Endometrial microvascular endothelial cells (primary cell): ENCODE results near the gene NECAB2. TPM values are rescaled to one million over a fixed set of nuclear protein-coding genes. Genes with fewer than 3 reads are reported as not detected.

Experiments used
- in situ Hi-C: cut with HindIII; loops from 2 replicates; pipeline ENCODE4 v1.10.0; 2017; ENCODE audit warnings: low sequenced_read_pairs, low pct_unique_long_range_greater_than_20kb; ENCODE audit errors: inconsistent ontology term
- total RNA-seq: library from RNA; depleted of rRNA; stranded (reverse); fragments of >200 nt; gene quantifications from one replicate; pipeline ENCODE4 v1.2.3, GENCODE V29; 2015; ENCODE audit errors: inconsistent ontology term

NECAB2 gene
- total RNA-seq, 1 donor from 2014 or later = not detected

DNA sequence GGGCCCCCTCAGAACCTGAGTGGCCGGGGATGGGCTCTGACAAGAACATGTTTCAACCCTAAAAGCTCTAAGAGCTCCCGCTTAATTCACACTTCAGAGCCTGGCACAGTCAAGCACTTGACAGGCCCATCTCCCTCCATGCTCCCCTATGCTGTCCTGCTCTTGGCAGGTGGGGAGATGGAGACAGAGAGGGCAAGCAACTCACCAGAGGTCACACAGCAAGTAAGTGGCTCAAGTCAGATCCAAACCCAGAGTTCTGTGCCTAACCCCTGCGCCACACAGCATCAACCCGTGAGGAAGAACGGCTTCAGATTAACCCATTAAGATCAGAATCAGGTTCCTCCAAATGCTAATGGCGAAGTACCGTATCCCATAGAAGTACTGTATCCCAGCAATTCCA is 36.4 kb downstream of the NECAB2 start:
- in situ Hi-C loops = no loop called here

DNA sequence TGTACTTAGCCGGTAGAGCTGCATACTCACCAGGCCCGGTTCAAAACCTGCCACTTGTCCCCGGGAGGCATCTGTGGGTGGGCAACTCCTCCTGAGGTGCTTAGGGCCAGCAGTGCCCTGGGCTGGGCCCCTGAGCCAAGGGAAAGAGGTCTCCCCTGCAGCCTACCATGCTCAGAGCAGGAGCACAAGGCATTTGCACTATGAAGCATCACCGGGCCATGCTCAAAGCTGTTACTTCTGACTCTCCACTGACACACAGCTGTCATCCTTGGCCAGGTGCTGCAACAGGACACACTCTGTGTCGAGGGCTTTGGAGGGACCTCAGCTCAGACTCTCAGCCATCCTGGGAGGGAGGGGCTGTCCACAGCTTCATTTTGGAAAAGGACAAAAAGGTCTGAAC is 37.3 kb downstream of the NECAB2 start:
- in situ Hi-C loops = no loop called here

DNA sequence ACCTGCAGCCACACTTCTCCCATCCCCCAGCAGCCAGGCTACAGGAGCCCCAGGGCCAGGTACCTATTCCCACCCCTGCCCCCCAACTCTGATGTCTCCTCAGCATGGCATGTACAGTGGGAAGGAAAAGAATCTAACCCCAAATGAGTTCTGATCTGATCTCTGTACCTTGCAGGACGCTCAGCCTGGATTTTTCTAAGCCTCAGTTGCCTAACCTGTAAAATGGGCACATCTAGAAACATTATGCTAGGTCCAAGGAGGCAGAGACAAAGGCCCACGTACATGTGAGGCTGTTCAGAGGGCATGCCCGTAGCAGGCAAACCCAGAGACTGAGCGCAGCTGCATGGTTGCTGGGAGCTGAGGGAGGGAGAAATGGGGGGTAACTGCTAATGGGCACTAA is 39.5 kb downstream of the NECAB2 start:
- in situ Hi-C loops = no loop called here

- in situ Hi-C loops = no loop called here
These were observed 39.9 kb downstream of the NECAB2 start for GRCh38 chr16:84007965-84008364.

DNA sequence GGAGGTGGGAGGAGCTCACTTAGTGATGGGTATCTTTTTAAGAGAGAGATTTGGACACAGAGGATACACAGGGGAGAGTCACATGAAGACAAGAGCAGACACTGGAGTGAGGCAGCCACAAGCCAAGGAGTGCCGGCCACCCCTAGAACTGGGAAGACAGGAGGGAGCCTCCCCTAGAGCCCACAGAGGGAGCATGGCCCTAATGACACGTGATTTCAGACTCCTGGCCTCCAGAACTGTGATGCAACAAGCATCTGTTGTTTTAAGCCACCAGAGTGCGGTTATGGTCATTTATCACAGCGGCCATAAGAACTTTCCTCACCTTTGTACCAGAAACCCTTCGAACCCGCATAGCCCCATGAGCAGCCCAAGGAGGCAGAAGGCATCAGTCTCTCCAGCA is 41.2 kb downstream of the NECAB2 start:
- in situ Hi-C loops = no loop called here

- in situ Hi-C loops = no loop called here
These were observed 45.9 kb downstream of the NECAB2 start for GRCh38 chr16:84013787-84014569.

DNA sequence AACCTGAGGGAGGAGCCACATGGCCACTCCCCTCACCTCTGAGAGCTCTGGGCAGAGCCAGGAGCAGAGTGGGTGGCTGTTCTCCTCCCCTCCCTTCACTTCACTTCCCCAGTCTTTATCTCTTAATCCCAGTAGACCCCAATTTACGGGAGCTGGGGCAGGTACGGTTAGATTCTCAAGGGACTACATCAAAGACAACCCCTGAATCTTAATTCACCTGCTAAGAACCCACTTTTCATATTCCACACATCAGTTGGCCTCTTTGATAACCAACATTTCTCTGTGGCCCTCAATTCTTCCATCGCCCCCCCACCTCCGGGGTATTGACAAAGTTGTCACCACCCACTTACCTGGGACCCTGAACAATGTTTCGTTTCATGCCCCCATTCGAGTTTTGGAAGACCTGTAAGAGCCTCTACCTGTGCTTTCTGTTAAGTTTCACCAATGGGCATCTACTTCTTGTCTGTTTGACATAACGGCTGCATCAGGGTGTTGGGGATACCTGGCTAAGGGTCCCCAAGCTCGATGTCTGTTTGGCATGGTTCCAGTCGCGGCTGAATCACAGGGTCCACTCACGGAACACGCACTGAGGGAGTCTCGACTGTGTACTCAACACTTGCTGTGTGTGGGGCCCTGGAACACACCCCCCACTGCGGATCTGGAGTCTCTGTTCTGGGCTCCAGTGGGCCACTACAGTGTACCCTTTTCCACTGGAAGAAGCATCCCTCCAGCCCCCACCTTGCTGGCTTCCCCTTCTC is 46.7 kb downstream of the NECAB2 start:
- in situ Hi-C loops = no loop called here

DNA sequence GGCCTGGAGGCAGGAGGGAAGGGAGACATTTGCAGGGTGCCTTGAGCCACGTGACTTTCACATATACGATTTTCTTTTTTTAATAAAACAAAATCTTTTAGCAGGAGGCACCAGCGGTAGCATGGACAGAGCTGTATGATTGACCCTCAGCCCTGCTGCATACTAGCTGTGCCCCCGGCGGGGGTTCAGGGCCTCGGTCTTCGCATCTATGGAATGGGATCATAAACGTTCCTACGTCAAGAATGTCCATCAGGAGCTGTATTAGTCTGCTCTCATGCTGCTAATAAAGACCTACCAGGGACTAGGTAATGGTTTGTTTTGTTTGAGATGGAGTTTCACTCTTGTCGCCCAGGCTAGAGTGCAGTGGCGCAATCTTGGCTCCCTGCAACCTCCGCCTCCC is 47.4 kb downstream of the NECAB2 start:
- in situ Hi-C loops = no loop called here

DNA sequence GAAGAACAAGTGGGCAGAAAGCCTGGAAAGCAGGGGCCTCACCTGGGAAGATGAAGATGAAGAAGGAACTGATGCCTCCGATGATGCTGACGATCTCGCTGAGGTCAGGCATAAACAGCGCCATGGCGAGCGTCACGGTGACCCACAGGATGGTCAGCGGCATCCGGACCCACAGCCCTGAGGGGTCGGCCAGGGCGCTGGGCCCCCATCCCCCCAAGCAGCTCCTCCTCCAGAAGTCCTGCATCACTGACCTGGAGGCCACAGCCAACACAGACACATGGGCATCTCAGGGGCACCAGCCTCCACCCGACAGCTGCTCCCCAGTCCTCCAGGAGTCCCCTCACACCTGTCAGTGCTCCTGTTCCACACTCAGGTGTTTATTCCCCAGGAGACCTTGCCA is 48.4 kb downstream of the NECAB2 start:
- in situ Hi-C loops = no loop called here

- in situ Hi-C loops = no loop called here
These were observed 50.7 kb downstream of the NECAB2 start for GRCh38 chr16:84018710-84019109.

- in situ Hi-C loops = no loop called here
These were observed 52.3 kb downstream of the NECAB2 start for GRCh38 chr16:84020353-84020752.

DNA sequence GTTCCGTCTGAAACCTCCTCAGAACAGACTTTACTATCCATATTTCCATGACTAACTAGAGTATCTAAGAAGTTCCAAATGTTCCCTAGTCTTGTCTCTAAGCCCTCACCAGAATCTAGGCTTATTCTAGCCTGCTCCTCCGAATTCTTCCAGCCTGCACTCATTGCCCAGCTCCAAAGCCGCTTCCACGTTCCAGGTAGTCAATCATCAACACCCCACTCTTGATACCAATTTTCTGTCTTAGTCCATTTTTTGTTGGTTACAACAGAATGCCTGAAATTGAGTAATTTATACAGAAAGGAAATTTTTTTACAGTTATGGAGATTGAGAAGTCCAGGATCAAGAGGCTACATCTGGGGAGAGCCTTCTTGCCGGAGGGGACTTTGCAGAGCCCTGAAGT is 53.4 kb downstream of the NECAB2 start:
- in situ Hi-C loops = no loop called here

DNA sequence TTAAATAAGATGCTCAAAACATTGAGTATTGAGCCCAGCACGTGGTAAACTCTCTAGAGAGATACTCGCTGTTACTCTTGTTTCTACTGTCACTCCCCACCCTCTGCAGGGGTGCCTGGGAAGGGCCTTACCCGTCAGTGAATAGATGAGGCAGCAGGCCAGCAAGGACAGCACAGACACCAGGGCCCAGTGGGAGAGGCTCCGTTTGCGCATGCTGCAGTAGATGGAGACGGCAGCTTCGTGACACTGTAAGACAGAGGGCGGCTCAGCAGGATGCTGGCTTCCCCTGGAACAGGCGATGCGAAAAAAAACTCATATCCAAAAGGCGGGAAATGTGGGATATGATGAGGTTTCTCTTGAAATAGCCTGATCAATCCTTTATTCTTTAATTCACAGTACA is 54.6 kb downstream of the NECAB2 start:
- in situ Hi-C loops = no loop called here

DNA sequence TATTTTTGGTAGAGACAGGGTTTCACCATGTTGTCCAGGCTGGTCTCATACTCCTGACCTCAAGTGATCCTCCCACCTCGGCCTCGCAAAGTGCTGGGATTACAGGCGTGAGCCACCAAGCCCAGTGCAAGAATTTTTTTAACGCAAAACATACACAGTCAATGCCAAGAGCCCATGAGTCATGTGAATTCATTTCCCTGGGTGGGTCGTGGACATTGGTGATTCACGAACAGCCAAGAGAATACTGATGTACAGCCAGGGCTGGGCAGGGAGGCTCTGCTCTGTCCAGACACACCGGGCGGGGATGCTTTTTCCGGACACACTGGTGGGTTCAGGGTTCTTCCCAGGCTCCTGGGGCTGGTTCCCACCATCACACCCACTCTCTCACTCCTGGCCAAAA is 56.8 kb downstream of the NECAB2 start:
- in situ Hi-C loops = no loop called here

DNA sequence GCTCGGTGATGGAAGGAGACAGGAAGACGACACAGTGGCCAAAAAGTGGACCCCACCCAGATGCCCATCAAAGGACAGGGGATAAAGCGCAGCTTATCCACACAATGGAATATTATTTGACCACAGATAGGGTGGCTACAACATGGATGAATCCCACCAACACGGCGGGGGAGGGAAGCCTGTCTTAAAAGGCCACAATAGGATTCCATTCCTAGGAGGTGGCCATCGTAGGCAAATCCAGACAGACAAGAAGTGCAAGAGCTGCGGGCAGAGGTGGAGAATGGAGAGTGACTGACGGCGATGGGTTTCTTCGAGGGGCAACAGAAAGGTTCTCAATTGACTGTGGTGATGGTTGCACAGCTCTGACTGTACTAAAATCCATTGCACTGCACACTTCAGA is 58.6 kb downstream of the NECAB2 start:
- in situ Hi-C loops = no loop called here

DNA sequence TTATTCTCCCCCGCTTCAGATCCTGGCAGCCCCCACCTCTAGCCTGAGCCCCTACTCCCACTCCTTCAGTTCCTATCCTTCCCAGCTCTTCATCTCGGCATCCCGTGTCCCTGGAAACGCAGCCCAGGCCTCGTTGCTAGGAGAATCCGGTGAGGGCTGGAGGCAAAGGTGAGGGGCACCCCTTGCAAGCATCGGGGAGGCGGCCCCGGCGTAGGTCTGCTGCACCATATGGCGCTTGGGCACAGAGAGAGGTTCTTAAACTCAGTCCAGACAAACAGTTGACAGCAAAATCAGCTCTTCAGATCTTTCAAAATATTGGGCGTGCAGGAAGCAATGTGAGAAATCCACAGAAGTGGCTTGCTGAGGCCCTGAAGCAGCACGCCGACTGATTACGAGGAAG is 59.6 kb downstream of the NECAB2 start:
- in situ Hi-C loops = no loop called here

- in situ Hi-C loops = no loop called here
These were observed 61.4 kb downstream of the NECAB2 start for GRCh38 chr16:84029297-84030047.

DNA sequence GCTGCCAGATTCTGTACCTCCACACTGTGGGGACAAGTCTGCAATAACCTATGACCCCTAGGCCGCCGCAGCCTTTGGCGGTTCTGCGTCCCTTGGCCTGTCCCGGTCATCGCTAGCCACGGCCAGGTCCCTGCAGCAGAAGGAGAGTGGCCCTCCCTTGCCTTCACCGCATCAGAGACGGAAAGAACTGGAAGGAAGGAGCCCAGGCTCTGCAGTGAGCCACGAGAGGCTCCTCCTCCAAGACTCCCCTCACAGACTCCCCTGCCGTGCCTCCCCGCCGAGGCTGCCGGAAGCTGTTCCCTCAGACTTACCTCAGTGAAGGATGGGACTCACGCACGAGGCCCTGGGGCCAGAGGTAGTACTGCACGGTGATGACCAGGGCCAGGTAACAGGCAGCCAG is 63.5 kb downstream of the NECAB2 start:
- in situ Hi-C loops = no loop called here

- in situ Hi-C loops = no loop called here
These were observed 64.6 kb downstream of the NECAB2 start for GRCh38 chr16:84032458-84033178.
